Trophoblast cell (in vitro differentiated cells and primary cell): ENCODE measurements around the gene EEFSEC.

Experiments used
- DNase-seq, 2 donors: peaks; one replicate each; pipeline ENCODE4 v3.0.0-alpha.2; 2016
- H2AFZ ChIP-seq: 2 replicates; pipeline ENCODE4 v1.6.1; 2013; ENCODE audit warnings: low read length, moderate library complexity, mild to moderate bottlenecking; ENCODE audit not compliant: insufficient read depth, poor library complexity
- H2AK5ac ChIP-seq: 2 replicates; pipeline ENCODE4 v1.6.1; 2013; ENCODE audit warnings: mild to moderate bottlenecking, low read length
- H2BK120ac ChIP-seq: 2 replicates; pipeline ENCODE4 v1.6.1; 2013; ENCODE audit warnings: low read length, mild to moderate bottlenecking, moderate library complexity; ENCODE audit not compliant: insufficient read depth, poor library complexity
- H2BK12ac ChIP-seq: 2 replicates; pipeline ENCODE4 v1.6.1; 2013; ENCODE audit warnings: mild to moderate bottlenecking, low read length, moderate library complexity
- H2BK5ac ChIP-seq: 2 replicates; pipeline ENCODE4 v1.6.1; 2013; ENCODE audit warnings: low read length, low read depth, moderate library complexity, mild to moderate bottlenecking; ENCODE audit not compliant: poor library complexity
- H3K14ac ChIP-seq: 2 replicates; pipeline ENCODE4 v1.6.1; 2013; ENCODE audit warnings: mild to moderate bottlenecking, low read length
- H3K18ac ChIP-seq: 2 replicates; pipeline ENCODE4 v1.6.1; 2013; ENCODE audit warnings: mild to moderate bottlenecking, low read length
- H3K23ac ChIP-seq: 2 replicates; pipeline ENCODE4 v1.6.1; 2013; ENCODE audit warnings: low read length
- H3K27ac ChIP-seq: 2 replicates; pipeline ENCODE4 v1.5.1; 2013; ENCODE audit warnings: low read depth, mild to moderate bottlenecking, inconsistent platforms, low read length, moderate library complexity
- H3K27me3 ChIP-seq: 2 replicates; pipeline ENCODE4 v1.6.1; 2013; ENCODE audit warnings: inconsistent platforms, mild to moderate bottlenecking, low read length, moderate library complexity; ENCODE audit not compliant: insufficient read depth
- H3K36me3 ChIP-seq, 2 experiments: 1 replicate in 1 of 2; 2 replicates in 1 of 2; pipeline ENCODE4 v1.6.1; 2013; ENCODE audit warnings: low read length in 2 of 2, mild to moderate bottlenecking in 2 of 2, moderate library complexity in 1 of 2; ENCODE audit not compliant: insufficient read depth in 2 of 2, control insufficient read depth in 1 of 2
- H3K4ac ChIP-seq: 2 replicates; pipeline ENCODE4 v1.6.1; 2013; ENCODE audit warnings: low read depth, mild to moderate bottlenecking, low read length, moderate library complexity
- H3K4me1 ChIP-seq, 2 experiments: 1 replicate in 1 of 2; 2 replicates in 1 of 2; pipeline ENCODE4 v1.6.1; 2013; ENCODE audit warnings: low read length in 2 of 2, mild to moderate bottlenecking in 2 of 2, moderate library complexity in 1 of 2; ENCODE audit not compliant: insufficient read depth in 2 of 2, control insufficient read depth in 1 of 2
- H3K4me2 ChIP-seq: 2 replicates; pipeline ENCODE4 v1.6.1; 2013; ENCODE audit warnings: inconsistent platforms, mild to moderate bottlenecking, low read length, moderate library complexity
- H3K4me3 ChIP-seq: 2 replicates; pipeline ENCODE4 v1.5.1; 2013; ENCODE audit warnings: mild to moderate bottlenecking, low read depth, low read length, inconsistent platforms
- H3K79me1 ChIP-seq: one replicate; pipeline ENCODE4 v1.6.1; 2013; ENCODE audit warnings: low read length
- H3K79me2 ChIP-seq: 2 replicates; pipeline ENCODE4 v1.6.1; 2013; ENCODE audit warnings: low read length, mild to moderate bottlenecking; ENCODE audit not compliant: control insufficient read depth, insufficient read depth, poor library complexity
- H3K9ac ChIP-seq: 2 replicates; pipeline ENCODE4 v1.6.1; 2013; ENCODE audit warnings: mild to moderate bottlenecking, low read length
- H3K9me3 ChIP-seq: 2 replicates; pipeline ENCODE4 v1.6.1; 2013; ENCODE audit warnings: low read depth, mild to moderate bottlenecking, control low read depth, inconsistent platforms, low read length; ENCODE audit not compliant: insufficient read depth
- H4K12ac ChIP-seq: 2 replicates; pipeline ENCODE4 v1.6.1; 2013; ENCODE audit warnings: low read depth, mild to moderate bottlenecking, low read length, moderate library complexity
- H4K8ac ChIP-seq: 2 replicates; pipeline ENCODE4 v1.6.1; 2013; ENCODE audit warnings: low read depth, mild to moderate bottlenecking, low read length, moderate library complexity
- H4K91ac ChIP-seq: one replicate; pipeline ENCODE4 v1.6.1; 2013; ENCODE audit warnings: low read depth, mild to moderate bottlenecking, low read length, moderate library complexity
- WGBS: extraction: QIAGEN DNeasy Blood & Tissue Kit; methylation state at CpG from one replicate; pipeline ENCODE4 v1.1.7; 2013; ENCODE audit warnings: missing lambda C conversion rate; ENCODE audit not compliant: insufficient read length, insufficient coverage; ENCODE audit errors: extremely low coverage; 5-methylcytosine and 5-hydroxymethylcytosine counted together

The EEFSEC gene

GRCh38 chr3:128421439-128421836 is 268.2 kb downstream of the EEFSEC start:
- Histone ChIP-seq H2BK12ac (no peak overlapping the region), H3K9ac (no peak overlapping the region), H4K12ac (no peak overlapping the region), H2AK5ac (peak overlapping the region; percentile 35), H2BK120ac (no peak overlapping the region), H3K27ac (no peak overlapping the region), H2BK5ac (no peak overlapping the region), H2AFZ (no peak overlapping the region), H3K18ac (no peak overlapping the region), H3K36me3 (no peaks in the 10 kb centered on the region), H3K4me3 (no peak overlapping the region), H3K79me2 (peaks cover 1% of the 10 kb centered on the region), H4K91ac (peak overlapping the region; percentile 9), H3K4me1 (peaks cover 7 to 15% of the 10 kb centered on the region in 2 experiments), H3K4ac (no peak overlapping the region), H3K79me1 (peaks cover 16% of the 10 kb centered on the region), H4K8ac (no peak overlapping the region), H3K4me2 (no peak overlapping the region), H3K14ac (peak overlapping the region; percentile 16), H3K27me3 (no peaks in the 10 kb centered on the region), H3K23ac (no peak overlapping the region), H3K9me3 (peaks cover 2% of the 10 kb centered on the region)
- WGBS = no CpG with 5 or more reads among the region's 11 CpGs
- DNase-seq = no peak

GRCh38 chr3:128421966-128422365 is 268.7 kb downstream of the EEFSEC start:
- H3K9me3 ChIP-seq = peaks cover 2% of the 10 kb centered on the region
- H2BK120ac ChIP-seq = no peak overlapping the region
- H3K79me1 ChIP-seq = peaks cover 16% of the 10 kb centered on the region
- H3K4me2 ChIP-seq = no peak overlapping the region
- DNase-seq = no peak
- no peak overlapping the region for H3K4ac ChIP-seq
- no peaks in the 10 kb centered on the region for H3K27me3 ChIP-seq
- H3K36me3 ChIP-seq = no peaks in the 10 kb centered on the region
- peaks cover 1% of the 10 kb centered on the region for H3K79me2 ChIP-seq
- H4K8ac ChIP-seq = no peak overlapping the region
- no peak overlapping the region for H3K14ac ChIP-seq
- peak overlapping the region; percentile 35 for H2AK5ac ChIP-seq
- H2BK12ac ChIP-seq = no peak overlapping the region
- H2BK5ac ChIP-seq = no peak overlapping the region
- H3K4me3 ChIP-seq = no peak overlapping the region
- no peak overlapping the region for H2AFZ ChIP-seq
- peak overlapping the region; percentile 25 for H4K91ac ChIP-seq
- H3K9ac ChIP-seq = no peak overlapping the region
- H3K23ac ChIP-seq = no peak overlapping the region
- no CpG with 5 or more reads among the region's 7 CpGs for WGBS
- H3K4me1 ChIP-seq = peaks cover 7 to 15% of the 10 kb centered on the region in 2 experiments
- no peak overlapping the region for H4K12ac ChIP-seq
- H3K18ac ChIP-seq = no peak overlapping the region
- no peak overlapping the region for H3K27ac ChIP-seq

GRCh38 chr3:128422762-128423524 is 269.7 kb downstream of the EEFSEC start:
- Histone ChIP-seq H3K14ac (no peak overlapping the region), H4K8ac (no peak overlapping the region), H2BK120ac (no peak overlapping the region), H3K9ac (no peak overlapping the region), H3K4me1 (peaks cover 7 to 11% of the 10 kb centered on the region in 2 experiments), H3K36me3 (no peaks in the 10 kb centered on the region), H3K23ac (no peak overlapping the region), H3K27me3 (no peaks in the 10 kb centered on the region), H3K79me2 (peaks cover 1% of the 10 kb centered on the region), H4K12ac (no peak overlapping the region), H2BK12ac (no peak overlapping the region), H4K91ac (no peak overlapping the region), H3K79me1 (peaks cover 13% of the 10 kb centered on the region), H3K18ac (no peak overlapping the region), H3K4ac (no peak overlapping the region), H3K9me3 (peaks cover 2% of the 10 kb centered on the region), H2BK5ac (no peak overlapping the region), H2AK5ac (no peak overlapping the region), H3K27ac (no peak overlapping the region), H3K4me3 (no peak overlapping the region), H3K4me2 (no peak overlapping the region), H2AFZ (no peak overlapping the region)
- WGBS = no CpG with 5 or more reads among the region's 3 CpGs
- DNase-seq = peak; percentile 58 to 84

GRCh38 chr3:128423525-128424147 is 270.4 kb downstream of the EEFSEC start:
- Histone ChIP-seq H3K27ac (no peak overlapping the region), H4K12ac (no peak overlapping the region), H3K4ac (no peak overlapping the region), H2BK12ac (no peak overlapping the region), H2AFZ (no peak overlapping the region), H3K9ac (no peak overlapping the region), H2BK5ac (no peak overlapping the region), H4K8ac (no peak overlapping the region), H2AK5ac (no peak overlapping the region), H3K23ac (no peak overlapping the region), H3K4me1 (peaks cover 10 to 17% of the 10 kb centered on the region in 2 experiments), H3K9me3 (no peaks in the 10 kb centered on the region), H3K79me2 (peaks cover 1% of the 10 kb centered on the region), H3K14ac (no peak overlapping the region), H3K79me1 (peaks cover 15% of the 10 kb centered on the region), H3K18ac (no peak overlapping the region), H3K27me3 (no peaks in the 10 kb centered on the region), H3K36me3 (no peaks in the 10 kb centered on the region), H3K4me3 (no peak overlapping the region), H4K91ac (no peak overlapping the region), H2BK120ac (no peak overlapping the region), H3K4me2 (no peak overlapping the region)
- DNase-seq = peak in 1 of 2 donors; percentile 65
- WGBS = no CpG with 5 or more reads among the region's 7 CpGs
